ENCODE measurements around the gene RNF41. TPM values are rescaled to one million over a fixed set of nuclear protein-coding genes. Genes with fewer than 3 reads are reported as not detected.

The RNF41 gene
- total RNA-seq, 1 experiment from 2014 or later: 57.4 TPM

- Mint-ChIP-seq H3K9me3 (no peaks in the 10 kb centered on the region), H3K27me3 (ENCODE audit: low read depth) (no peaks in the 10 kb centered on the region), H3K4me1 (no peaks in the 10 kb centered on the region), H3K27ac (no peak overlapping the region), H3K4me3 (no peak overlapping the region), H3K36me3 (peaks cover 80% of the 10 kb centered on the region)
- ChIA-PET POLR2A (interaction anchor here (1.3 kb wide), 1 partner anchor 9 kb away, joined by 3 read pairs; the partner anchor contains the start of gene RNF41), CTCF (interaction anchor here (0.9 to 2.3 kb wide), 3 partner anchors 9 to 45 kb away, joined by 3 to 7 read pairs (median 4); partner anchors contain the start of genes ANKRD52, RNF41 and SMARCC2)
- no peak for ATAC-seq
- TF ChIP-seq, protein P1, sequence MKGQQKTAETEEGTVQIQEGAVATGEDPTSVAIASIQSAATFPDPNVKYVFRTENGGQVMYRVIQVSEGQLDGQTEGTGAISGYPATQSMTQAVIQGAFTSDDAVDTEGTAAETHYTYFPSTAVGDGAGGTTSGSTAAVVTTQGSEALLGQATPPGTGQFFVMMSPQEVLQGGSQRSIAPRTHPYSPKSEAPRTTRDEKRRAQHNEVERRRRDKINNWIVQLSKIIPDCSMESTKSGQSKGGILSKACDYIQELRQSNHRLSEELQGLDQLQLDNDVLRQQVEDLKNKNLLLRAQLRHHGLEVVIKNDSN (CRISPR knock-in tag; IDR thresholded peaks at IDR 0.05): no peak
- no peak for TF ChIP-seq TEAD4 (CRISPR knock-in tag; IDR thresholded peaks at IDR 0.05)
- no peak for TF ChIP-seq MYBL2 (CRISPR knock-in tag; IDR thresholded peaks at IDR 0.05)
- TF ChIP-seq ZBTB43 (CRISPR knock-in tag; IDR thresholded peaks at IDR 0.05): no peak
- no peak for TF ChIP-seq ESRRA (CRISPR knock-in tag; IDR thresholded peaks at IDR 0.05; ENCODE audit: borderline replicate concordance)
- no peak for TF ChIP-seq RORB (CRISPR knock-in tag; IDR thresholded peaks at IDR 0.05)
- TF ChIP-seq EMX1 (CRISPR knock-in tag; IDR thresholded peaks at IDR 0.05): no peak
- TF ChIP-seq SOX15 (CRISPR knock-in tag; IDR thresholded peaks at IDR 0.05): no peak
- TF ChIP-seq, protein P2, sequence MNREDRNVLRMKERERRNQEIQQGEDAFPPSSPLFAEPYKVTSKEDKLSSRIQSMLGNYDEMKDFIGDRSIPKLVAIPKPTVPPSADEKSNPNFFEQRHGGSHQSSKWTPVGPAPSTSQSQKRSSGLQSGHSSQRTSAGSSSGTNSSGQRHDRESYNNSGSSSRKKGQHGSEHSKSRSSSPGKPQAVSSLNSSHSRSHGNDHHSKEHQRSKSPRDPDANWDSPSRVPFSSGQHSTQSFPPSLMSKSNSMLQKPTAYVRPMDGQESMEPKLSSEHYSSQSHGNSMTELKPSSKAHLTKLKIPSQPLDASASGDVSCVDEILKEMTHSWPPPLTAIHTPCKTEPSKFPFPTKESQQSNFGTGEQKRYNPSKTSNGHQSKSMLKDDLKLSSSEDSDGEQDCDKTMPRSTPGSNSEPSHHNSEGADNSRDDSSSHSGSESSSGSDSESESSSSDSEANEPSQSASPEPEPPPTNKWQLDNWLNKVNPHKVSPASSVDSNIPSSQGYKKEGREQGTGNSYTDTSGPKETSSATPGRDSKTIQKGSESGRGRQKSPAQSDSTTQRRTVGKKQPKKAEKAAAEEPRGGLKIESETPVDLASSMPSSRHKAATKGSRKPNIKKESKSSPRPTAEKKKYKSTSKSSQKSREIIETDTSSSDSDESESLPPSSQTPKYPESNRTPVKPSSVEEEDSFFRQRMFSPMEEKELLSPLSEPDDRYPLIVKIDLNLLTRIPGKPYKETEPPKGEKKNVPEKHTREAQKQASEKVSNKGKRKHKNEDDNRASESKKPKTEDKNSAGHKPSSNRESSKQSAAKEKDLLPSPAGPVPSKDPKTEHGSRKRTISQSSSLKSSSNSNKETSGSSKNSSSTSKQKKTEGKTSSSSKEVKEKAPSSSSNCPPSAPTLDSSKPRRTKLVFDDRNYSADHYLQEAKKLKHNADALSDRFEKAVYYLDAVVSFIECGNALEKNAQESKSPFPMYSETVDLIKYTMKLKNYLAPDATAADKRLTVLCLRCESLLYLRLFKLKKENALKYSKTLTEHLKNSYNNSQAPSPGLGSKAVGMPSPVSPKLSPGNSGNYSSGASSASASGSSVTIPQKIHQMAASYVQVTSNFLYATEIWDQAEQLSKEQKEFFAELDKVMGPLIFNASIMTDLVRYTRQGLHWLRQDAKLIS (CRISPR knock-in tag; IDR thresholded peaks at IDR 0.05; ENCODE audit: borderline replicate concordance): no peak
- TF ChIP-seq TP53 (CRISPR knock-in tag; IDR thresholded peaks at IDR 0.05): no peak
- no peak for TF ChIP-seq NFYB (CRISPR knock-in tag; conservative IDR thresholded peaks at IDR 0.05; ENCODE audit: low read depth)
- TF ChIP-seq OVOL2 (CRISPR knock-in tag; IDR thresholded peaks at IDR 0.05; ENCODE audit: borderline replicate concordance): no peak
- no peak for DNase-seq (ENCODE audit: low spot score)
These were observed 9.4 kb downstream of the RNF41 start for GRCh38 chr12:56212361-56212760.

DNA sequence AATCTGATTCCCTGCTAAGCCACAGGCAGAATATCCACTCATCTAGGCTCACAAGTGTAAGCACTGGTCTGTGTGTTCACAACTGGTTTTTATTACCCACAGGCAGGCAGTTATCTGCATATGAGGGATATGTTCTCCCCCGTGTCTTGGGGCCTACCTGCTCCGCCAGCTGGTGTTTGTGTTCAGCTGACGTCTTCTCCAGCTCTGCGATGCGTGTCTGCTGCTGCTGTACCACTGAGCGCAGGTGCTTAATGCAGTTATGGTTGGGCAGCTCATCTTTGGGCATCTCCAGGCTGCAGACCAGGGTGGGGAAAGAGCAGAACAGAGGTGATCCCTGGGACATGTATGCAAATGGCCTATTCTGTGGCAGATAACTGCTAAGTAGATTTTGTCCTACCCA lies 13.7 kb downstream of the RNF41 start:
- ATAC-seq: no peak
- H3K4me1 Mint-ChIP-seq: no peaks in the 10 kb centered on the region
- no peaks in the 10 kb centered on the region for H3K9me3 Mint-ChIP-seq
- no peak for DNase-seq (ENCODE audit: low spot score)
- H3K36me3 Mint-ChIP-seq: peaks cover 72% of the 10 kb centered on the region
- H3K27me3 Mint-ChIP-seq (ENCODE audit: low read depth): no peaks in the 10 kb centered on the region
- ChIA-PET CTCF (interaction anchor here (0.6 to 6.2 kb wide), 5 partner anchors 14 to 388 kb away, joined by 3 to 102 read pairs (median 32); partner anchors contain the start of genes ANKRD52, RNF41 and SMARCC2), POLR2A (no interaction called here)
- no peak overlapping the region for H3K27ac Mint-ChIP-seq
- H3K4me3 Mint-ChIP-seq: no peak overlapping the region
- TF ChIP-seq, protein P3, sequence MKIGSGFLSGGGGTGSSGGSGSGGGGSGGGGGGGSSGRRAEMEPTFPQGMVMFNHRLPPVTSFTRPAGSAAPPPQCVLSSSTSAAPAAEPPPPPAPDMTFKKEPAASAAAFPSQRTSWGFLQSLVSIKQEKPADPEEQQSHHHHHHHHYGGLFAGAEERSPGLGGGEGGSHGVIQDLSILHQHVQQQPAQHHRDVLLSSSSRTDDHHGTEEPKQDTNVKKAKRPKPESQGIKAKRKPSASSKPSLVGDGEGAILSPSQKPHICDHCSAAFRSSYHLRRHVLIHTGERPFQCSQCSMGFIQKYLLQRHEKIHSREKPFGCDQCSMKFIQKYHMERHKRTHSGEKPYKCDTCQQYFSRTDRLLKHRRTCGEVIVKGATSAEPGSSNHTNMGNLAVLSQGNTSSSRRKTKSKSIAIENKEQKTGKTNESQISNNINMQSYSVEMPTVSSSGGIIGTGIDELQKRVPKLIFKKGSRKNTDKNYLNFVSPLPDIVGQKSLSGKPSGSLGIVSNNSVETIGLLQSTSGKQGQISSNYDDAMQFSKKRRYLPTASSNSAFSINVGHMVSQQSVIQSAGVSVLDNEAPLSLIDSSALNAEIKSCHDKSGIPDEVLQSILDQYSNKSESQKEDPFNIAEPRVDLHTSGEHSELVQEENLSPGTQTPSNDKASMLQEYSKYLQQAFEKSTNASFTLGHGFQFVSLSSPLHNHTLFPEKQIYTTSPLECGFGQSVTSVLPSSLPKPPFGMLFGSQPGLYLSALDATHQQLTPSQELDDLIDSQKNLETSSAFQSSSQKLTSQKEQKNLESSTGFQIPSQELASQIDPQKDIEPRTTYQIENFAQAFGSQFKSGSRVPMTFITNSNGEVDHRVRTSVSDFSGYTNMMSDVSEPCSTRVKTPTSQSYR (CRISPR knock-in tag; IDR thresholded peaks at IDR 0.05): no peak
- TF ChIP-seq TP53 (CRISPR knock-in tag; IDR thresholded peaks at IDR 0.05) (no peak), RELA (CRISPR knock-in tag; IDR thresholded peaks at IDR 0.05; ENCODE audit: borderline replicate concordance) (no peak), ZNF512 (CRISPR knock-in tag; IDR thresholded peaks at IDR 0.05; ENCODE audit: borderline replicate concordance) (no peak), FOXP4 (CRISPR knock-in tag; IDR thresholded peaks at IDR 0.05) (no peak), ERG (CRISPR knock-in tag; IDR thresholded peaks at IDR 0.05) (no peak), NR2C2 (CRISPR knock-in tag; IDR thresholded peaks at IDR 0.05) (no peak), E2F1 (CRISPR knock-in tag; IDR thresholded peaks at IDR 0.05) (no peak)

Data from WTC11 (cell line).